ENCODE data around the gene SYNE3. TPM values are rescaled to one million over a fixed set of nuclear protein-coding genes. Genes with fewer than 3 reads are reported as not detected.

SYNE3 gene
- total RNA-seq, 6 experiments from 2014 or later: 14.8 to 20.4 (median 16.3) TPM

- H3K4me1 Mint-ChIP-seq (ENCODE audit: low read depth): peaks cover 78% of the 10 kb centered on the region
- peak overlapping the region; percentile 77 for H3K27ac Mint-ChIP-seq
These were observed 14.2 kb upstream of the SYNE3 start for GRCh38 chr14:95530473-95531276.

GRCh38 chr14:95529216-95529615 is 12.8 kb upstream of the SYNE3 start:
- TF ChIP-seq CTCF (IDR thresholded peaks at IDR 0.05): no peak
- no peak for DNase-seq
- H3K27me3 Mint-ChIP-seq (ENCODE audit: insufficient read depth): no peaks in the 10 kb centered on the region
- peaks cover 10% of the 10 kb centered on the region for H3K36me3 Mint-ChIP-seq (ENCODE audit: low read depth)
- H3K27ac Mint-ChIP-seq: peak overlapping the region; percentile 61
- no peak overlapping the region for H3K4me3 Mint-ChIP-seq
- H3K9me3 Mint-ChIP-seq: no peaks in the 10 kb centered on the region
- H3K4me1 Mint-ChIP-seq (ENCODE audit: low read depth): peaks cover 91% of the 10 kb centered on the region

More at GRCh38 chr14:95530473-95531276, 14.2 kb upstream of the SYNE3 start:
- H3K27me3 Mint-ChIP-seq (ENCODE audit: insufficient read depth): peaks cover 3% of the 10 kb centered on the region; the same call in 1 of the 2 replicates
- peak overlapping the region; percentile 91 for H3K4me3 Mint-ChIP-seq
- peaks cover 10% of the 10 kb centered on the region for H3K36me3 Mint-ChIP-seq (ENCODE audit: low read depth)
- no peak for DNase-seq
- TF ChIP-seq CTCF (IDR thresholded peaks at IDR 0.05): no peak
- H3K9me3 Mint-ChIP-seq: no peaks in the 10 kb centered on the region

- H3K27ac Mint-ChIP-seq: peak overlapping the region; percentile 93
- peak; percentile 92 for TF ChIP-seq CTCF (IDR thresholded peaks at IDR 0.05)
- H3K27me3 Mint-ChIP-seq (ENCODE audit: insufficient read depth): no peaks in the 10 kb centered on the region
- H3K4me3 Mint-ChIP-seq: peak overlapping the region; percentile 78
- no peaks in the 10 kb centered on the region for H3K9me3 Mint-ChIP-seq
- H3K4me1 Mint-ChIP-seq (ENCODE audit: low read depth): peaks cover 95% of the 10 kb centered on the region
- H3K36me3 Mint-ChIP-seq (ENCODE audit: low read depth): peaks cover 6% of the 10 kb centered on the region
- peak; percentile 84 for DNase-seq
These were observed 11.0 kb upstream of the SYNE3 start for GRCh38 chr14:95527387-95528002.

GRCh38 chr14:95526483-95527386 is 10.3 kb upstream of the SYNE3 start:
- no peak for DNase-seq
- Mint-ChIP-seq H3K4me3 (peak overlapping the region; percentile 78), H3K27ac (peak overlapping the region; percentile 93)

More at GRCh38 chr14:95526483-95527386, 10.3 kb upstream of the SYNE3 start:
- H3K9me3 Mint-ChIP-seq: no peaks in the 10 kb centered on the region
- TF ChIP-seq CTCF (IDR thresholded peaks at IDR 0.05): no peak
- no peaks in the 10 kb centered on the region; the same call in 1 of the 2 replicates for H3K36me3 Mint-ChIP-seq (ENCODE audit: low read depth)
- H3K27me3 Mint-ChIP-seq (ENCODE audit: insufficient read depth): no peaks in the 10 kb centered on the region
- H3K4me1 Mint-ChIP-seq (ENCODE audit: low read depth): peaks cover 93% of the 10 kb centered on the region

All from HFFc6 (cell line).